DMS114 treated with DMSO at 0.1 percent for 48 hours (cell line): ENCODE measurements around the gene PEX14.
"Not testable (repeated sequence)": the region's sequence is repeated elsewhere in the genome, so short reads cannot be mapped to it uniquely, and the experiment has no call there.

Source experiments
- DNase-seq: peaks from one replicate; lab custom pipeline; 2025; ENCODE audit not compliant: unreplicated experiment; lab: John Stamatoyannopoulos, UW

The PEX14 gene, protein sequence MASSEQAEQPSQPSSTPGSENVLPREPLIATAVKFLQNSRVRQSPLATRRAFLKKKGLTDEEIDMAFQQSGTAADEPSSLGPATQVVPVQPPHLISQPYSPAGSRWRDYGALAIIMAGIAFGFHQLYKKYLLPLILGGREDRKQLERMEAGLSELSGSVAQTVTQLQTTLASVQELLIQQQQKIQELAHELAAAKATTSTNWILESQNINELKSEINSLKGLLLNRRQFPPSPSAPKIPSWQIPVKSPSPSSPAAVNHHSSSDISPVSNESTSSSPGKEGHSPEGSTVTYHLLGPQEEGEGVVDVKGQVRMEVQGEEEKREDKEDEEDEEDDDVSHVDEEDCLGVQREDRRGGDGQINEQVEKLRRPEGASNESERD

DNA sequence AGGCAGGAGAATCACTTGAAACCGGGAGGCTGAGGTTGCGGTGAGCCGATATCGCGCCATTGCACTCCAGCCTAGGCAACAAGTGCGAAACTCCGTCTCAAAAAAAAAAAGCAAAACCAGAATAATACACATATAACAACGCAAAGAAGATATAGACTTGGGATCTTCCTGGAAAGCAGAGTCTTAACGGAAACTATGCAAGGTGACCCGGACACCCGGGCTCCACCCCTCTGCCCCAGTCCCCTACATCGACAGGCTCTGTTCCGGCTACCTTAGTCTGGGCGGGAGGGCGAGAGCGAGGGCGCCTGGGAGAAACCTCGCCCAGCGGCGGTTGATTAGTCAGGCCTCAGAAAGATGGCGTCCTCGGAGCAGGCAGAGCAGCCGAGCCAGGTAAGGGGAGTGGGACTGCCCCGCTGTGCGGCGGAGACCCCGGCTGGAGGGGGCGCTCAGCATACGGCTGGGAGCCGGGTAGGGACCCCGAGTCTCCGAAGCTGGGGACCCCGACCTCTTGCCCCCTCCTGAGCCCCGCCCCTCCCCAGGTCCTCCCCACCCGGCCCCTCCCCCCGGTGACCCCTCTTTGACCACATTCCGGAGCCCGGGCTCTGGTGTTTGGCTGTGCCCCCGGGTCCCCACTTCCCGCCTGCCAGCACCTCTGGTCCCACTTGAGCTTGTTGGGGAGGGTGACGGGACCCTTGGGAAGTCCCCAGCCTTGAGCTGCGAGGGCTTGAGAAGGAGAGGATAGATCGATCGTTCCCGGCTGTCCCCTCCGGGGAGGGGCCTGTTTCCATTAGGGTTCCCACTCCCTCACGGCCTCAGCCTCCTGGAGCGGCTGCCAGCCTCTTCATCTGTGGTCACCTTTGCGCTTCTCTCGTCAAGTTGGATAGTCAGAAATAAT is at the start of gene PEX14:
TSS of gene PEX14 (plus strand) at position 338 of the 895 bp plus-strand sequence. CDS start at position 355, 17 bp downstream.
- DNase-seq = peak; percentile 90

DNA sequence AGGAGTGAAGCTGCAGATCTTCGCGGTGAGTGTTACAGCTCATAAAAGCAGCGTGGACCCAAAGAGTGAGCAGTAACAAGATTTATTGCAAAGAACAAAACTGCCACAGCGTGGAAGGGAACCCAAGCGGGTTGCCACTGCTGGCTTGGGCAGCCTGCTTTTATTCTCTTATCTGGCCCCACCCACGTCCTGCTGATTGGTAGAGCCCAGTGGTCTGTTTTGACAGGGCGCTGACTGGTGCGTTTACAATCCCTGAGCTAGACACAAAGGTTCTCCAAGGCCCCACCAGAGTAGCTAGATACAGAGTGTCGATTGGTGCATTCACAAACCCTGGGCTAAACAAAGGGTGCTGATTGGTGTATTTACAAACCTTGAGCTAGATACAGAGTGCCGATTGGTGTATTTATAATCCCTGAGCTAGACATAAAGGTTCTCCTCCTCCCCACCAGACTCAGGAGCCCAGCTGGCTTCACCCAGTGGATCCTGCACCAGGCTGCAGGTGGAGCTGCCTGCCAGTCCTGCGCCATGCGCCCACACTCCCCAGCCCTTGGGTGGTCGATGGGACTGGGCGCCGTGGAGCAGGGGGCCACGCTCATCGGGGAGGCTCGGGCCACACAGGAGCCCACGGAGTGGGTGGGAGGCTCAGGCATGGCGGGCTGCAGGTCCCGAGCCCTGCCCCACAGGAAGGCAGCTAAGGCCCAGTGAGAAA is 48.8 kb upstream of the PEX14 start:
- DNase-seq = not testable (repeated sequence)

DNA sequence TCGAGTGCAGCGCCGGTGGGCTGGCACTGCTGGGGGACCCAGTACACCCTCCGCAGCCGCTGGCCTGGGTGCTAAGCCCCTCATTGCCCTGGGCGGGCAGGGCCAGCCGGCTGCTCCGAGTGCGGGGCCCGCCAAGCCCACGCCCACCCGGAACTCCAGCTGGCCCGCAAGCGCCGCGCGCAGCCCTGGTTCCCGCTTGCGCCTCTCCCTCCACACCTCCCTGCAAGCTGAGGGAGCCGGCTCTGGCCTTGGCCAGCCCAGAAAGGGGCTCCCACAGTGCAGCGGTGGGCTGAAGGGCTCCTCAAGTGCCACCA is 48.3 kb upstream of the PEX14 start:
- DNase-seq = not testable (repeated sequence)

DNA sequence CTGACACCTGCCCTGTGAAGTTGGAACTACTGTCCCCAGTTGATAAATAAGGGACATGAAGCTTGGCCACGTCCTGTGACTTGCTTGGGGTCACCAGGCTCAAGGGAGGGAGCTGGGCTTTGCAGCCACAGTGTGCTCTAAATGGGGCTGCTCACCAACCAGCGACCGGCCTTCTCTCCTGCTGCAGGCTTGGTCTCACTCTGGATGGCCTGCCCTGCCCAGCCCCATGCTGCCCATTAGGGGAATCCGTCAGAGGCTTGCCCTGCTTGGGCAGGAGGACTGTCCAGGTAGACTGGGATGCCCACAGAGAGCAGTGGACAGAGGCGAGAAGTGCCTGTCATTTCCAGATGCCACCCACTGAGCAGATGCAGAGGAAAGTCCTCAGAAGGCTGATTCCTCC is 45.8 kb upstream of the PEX14 start:
- no peak for DNase-seq

DNA sequence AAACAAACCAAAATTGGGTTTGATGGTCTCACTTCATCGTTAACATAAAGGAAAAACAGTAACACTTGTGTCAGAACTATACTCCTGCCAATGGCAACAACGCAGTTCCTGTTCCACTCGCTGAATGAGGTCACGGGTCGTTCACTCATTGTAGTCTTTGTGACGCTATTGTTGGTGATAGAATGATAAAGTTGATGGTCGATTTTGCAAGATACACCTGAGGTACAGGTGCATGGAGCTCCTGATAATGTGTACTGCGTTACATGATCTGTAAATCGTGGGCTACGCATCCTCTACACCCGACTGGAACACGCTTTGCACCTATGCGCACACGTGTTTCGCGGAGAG is 44.9 kb upstream of the PEX14 start:
- DNase-seq = no peak

DNA sequence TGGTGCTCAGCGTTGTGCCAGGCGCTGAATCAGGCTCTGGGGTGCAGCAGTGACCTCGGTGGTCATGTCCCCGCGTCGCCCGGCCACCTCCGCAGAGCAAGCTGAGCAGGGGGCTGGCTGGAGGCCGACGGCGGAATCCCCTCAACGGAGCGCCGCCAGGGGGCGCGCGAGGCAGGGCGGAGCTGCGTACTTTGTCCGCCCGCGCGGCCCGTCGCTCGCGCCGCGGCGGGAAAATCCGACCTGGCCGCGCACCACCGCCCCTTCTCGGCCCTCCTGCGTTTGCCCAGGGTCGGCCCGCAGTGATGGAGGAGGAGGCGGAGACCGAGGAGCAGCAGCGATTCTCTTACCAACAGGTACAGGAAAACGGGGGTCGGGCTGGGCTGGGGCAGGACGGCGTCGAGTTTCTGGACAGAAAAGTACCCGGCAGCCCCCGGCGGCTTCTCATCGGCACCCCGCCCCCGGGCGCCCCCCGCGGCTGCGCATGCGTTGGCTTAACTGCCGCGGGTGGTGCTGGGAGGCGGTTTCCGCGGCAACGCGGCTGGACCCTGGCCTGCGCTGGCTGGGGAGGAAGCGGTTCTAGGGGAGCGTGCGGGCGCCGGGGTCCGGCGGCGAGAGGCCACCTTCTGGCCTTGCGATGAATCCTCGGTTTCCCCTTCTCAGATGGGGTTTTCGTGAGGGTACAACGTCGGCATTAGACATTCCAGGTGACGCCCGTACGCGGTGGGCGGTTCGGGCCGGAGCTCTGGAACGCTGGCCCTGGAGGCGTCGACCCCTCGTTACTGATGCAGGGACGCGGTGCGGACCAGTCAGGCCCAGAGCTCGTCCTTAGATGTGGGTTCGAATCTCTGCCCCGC is 44.3 kb upstream of the PEX14 start, which contains the start of gene CENPS:
TSS of gene CENPS (plus strand) at position 218 of the 854 bp plus-strand sequence. CDS start at position 303, 85 bp downstream.
- DNase-seq = peak; percentile 84

DNA sequence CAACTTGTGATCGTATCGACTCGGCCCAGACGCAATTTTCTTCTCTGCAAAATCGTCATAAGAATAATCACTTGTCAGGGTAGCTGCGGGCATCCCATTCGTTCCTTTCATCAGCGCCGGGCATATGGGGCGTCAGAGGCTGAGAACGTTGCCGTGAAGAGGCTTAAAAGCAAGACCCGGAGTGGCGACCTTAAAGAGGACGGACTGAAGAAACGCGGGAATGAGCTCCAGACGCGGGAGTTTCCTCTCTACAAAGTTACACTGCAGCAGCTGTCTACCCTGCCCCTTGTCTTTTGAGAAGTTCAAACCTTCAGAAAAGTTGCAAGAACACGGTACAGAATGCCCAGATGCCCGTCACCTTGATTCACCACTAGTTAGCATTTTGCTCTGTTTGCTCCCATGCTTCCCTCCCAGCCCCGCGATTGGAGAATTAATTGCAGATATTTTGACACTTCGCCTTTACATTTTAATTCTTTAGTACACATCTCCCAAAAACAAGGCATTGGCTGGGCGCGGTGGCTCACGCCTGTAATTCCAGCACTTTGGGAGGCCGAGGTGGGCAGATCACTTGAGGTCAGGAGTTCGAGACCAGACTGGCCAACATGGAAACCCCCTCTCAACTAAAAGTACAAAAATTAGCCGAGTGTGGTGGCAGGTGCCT is 43.5 kb upstream of the PEX14 start:
- no peak for DNase-seq

DNA sequence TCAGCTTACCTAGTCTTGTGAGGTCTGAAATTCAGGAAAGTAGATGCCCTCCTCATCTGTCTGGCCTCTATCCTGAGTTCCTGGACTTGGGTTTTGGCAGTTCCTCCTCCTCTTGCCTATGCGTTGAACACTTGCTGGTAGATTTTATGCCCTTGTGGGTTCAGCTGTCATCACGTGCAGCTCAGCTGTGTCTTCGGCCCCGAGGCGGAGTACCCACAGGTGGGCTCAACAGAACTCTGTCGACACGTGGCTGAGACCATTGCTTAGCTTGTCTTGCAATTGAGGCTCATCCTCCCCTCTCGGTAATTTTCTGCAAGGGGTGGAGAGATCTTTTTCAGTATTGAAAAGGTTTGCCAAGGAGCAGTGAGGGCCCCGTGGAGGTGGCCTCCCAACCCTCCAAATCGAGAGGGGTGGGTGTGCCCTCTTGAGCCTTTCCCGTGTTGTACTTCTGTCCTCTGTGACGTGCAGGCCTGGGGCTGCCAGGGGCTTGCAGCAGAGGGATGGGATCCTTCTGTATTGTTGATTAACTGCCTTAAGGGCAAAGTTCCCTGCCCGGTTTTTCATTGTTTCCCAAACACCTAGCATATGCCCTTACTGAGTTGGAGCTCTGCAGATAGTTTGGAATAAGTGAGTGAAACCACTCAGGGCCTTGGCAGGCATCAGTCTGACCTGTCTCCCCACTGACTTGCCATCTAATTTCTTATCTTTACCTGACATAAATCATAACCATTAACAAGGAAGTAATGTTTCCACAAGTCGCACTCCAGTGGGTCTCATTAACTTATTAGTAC is 41.6 kb upstream of the PEX14 start:
- no peak for DNase-seq

DNA sequence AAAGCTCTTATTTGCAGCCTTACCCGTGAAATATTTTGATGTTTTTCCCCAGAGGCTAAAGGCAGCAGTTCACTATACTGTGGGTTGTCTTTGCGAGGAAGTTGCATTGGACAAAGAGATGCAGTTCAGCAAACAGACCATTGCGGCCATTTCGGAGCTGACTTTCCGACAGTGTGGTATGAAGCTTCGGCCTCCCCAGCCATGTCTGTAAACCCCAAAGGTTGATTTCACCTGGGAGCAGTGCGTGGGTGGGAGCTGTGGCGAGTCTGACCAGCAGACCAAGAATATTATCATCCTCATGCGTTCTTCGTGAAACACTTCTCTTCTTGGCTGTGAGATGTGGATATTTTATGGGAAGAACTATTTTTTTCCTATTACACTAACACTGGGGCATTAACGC is 41.0 kb upstream of the PEX14 start:
- no peak for DNase-seq

DNA sequence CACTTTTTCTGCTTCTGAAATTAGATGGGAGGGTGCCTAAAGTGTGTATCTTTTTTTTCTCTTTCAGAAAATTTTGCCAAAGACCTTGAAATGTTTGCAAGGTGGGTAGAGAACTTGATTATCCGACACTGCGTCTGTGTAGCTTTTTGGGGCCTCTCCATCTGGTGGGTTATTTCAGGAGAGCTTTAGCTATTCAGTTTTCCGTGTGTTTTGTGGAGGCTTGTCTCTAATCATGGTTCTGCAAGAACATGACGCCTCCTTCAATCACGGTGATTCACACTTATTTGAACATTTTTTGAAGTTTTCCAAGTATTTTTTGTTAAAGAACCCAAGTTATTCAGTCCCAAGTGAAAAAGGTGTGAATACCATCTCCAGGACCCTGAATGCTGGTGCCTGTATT is 40.2 kb upstream of the PEX14 start:
- DNase-seq = no peak

DNA sequence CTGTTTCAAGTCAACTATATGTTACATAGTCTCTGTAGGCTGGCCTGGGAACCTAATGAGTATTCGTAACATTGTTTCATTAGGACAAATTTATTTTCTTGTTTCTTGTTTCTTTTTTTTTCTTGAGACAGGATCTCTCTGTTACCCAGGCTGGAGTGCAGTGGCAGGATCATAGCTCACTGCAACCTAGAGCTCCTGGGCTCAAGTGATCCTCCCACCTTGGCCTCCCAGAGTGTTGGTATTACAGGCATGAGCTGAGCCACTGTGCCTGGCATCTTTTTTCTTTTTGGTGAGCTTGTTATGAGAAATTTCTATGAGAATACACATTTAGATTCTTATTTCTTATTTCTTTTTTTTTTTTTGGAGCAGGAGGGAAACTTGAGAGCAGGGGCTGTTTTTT is 37.7 kb upstream of the PEX14 start:
- no peak for DNase-seq

DNA sequence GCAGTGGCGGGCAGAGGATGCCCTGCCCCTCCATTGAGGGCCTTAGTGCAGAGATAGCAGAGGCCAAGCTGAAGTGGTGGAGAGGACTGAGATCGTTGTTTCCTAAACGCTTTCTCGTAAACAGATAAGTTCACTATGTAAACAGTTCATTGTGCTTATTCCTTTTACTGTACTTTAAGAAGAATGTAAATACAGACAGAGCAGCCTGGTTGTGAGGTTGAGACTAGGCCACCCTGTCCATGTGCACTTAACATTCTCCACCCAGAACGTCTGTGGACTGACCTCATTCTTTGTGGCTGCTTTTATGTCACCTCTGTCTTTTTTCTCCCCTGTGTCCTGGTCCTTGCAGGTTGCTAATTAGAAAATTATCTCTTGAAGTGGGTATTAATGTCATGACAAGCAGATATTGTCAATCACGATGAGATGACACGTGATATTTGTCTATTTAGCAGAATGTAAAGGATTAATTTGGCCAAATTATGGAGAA is 36.0 kb upstream of the PEX14 start:
- no peak for DNase-seq

DNA sequence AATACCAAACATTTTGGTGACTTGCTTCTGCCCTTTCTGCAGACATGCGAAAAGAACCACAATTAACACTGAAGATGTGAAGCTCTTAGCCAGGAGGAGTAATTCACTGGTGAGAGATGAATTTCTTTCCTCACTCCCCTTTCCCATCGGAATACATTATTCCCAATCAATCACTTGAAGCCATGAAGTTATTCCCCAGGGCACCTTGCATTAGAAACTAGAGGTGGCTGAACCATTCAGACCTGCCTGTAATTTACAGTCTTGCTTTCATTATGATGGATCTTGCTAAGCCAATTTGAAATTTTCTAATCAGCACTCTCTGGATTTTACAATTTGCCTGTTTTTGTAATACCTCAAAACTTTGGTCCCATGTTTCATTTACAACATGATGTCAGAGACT is 34.4 kb upstream of the PEX14 start:
- no peak for DNase-seq

DNA sequence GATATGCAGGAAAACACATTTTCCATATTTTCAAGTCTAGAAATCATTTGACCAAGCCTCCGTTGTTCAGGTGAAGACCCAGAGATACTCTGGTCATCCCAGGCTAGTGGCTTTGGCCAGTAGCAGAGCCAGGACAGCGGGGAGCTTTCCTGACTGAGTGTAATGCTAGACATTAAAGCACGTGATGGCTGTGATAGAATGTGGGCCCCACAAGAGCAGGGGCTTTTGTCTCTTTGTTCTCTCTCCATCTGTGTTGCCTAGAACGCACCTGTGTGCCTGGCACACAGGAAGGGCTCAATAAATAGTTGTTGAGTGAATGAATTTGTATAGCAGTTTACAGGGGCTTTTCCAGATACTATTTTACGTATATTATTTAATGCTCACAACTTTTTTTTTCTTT is 34.0 kb upstream of the PEX14 start:
- DNase-seq = no peak

DNA sequence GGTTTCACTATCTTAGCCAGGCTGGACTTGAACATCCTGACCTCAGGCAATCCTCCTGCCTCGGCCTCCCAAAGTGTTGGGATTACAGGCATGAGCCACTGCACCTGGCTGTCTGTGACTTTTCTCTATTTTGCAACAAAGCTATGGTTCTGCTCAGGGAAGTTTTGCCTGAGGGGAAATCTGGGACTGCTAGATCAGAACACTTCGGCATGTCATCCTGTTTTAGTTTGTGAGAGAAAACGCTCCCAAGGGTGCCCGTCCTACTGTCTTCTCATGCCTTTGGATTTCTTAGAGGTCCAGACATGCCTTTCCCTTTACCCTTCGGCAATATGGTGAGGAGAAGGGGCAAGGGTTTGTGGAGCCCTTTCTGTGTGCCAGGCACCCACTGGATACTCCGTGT is 30.5 kb upstream of the PEX14 start:
- no peak for DNase-seq

DNA sequence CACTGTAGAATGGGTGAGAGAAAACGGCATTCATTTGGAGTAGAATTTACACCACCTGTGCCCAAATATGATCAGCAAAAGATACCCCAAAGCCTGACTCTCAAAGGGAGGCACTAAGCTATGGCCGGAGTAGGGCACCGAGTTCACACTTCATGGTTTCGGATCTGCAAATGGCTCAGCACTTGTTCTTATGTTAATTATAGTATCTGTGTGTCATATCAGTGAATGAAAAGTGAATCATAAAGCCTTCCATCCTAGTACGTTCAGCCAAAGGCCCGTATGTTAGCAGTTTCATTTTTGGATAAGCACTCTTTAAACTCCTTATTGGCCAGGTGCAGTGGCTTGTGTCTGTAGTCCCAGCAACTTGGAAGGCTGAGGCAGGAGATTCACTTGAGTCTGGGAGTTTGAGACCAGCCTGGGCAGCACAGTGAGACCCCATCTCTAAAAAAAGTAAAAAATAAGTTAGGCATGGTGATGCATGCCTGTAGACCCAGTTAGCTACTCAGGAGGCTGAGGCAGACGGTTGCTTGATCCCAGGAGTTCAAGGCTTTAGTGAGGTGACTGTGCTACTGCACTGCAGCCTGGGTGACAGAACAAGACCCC is 29.9 kb upstream of the PEX14 start:
- DNase-seq = no peak

DNA sequence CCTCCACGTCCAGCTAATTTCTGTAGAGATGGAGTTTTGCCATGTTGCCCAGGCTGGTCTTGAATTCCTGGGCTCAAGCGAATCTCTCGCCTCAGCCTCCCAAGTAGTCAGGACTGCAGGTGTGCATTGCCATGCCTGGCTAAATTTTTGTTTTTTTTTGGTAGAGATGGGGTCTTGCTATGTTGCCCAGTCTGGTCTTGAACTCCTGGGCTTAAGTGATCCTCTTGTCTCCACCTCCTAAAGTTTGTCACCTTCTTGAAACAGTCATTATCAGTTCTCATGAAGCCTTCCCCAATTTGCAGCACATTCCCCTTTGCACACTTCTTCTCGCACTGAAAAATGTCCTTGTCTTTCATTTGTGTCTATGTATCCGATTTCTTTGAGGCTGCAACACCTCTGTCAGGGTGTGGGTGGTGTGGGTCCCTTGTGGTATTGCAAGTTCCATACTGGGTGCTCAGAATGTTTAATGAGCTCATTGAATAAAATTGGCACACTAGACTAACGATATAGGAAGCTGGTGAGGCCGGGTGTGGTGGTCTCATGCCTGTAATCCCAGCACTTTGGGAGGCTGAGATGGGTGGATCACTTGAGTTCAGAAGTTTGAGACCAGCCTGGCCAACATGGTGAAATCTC is 27.8 kb upstream of the PEX14 start:
- DNase-seq = no peak

DNA sequence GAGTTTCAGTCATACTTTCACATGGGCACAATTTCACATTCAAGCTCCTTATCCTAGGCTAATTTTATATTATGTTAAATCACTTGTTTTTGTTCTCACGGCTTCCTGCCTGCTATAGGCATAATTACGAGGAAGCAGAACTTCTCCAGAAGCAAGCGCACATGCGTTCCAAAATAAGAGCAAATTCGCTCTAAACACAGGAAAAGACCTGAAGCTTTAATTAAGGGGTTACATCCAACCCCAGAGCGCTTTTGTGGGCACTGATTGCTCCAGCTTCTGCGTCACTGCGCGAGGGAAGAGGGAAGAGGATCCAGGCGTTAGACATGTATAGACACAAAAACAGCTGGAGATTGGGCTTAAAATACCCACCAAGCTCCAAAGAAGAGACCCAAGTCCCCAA is 25.0 kb upstream of the PEX14 start, which contains the start of gene CORT:
TSS of gene CORT (plus strand) at position 281 of the 400 bp plus-strand sequence. CDS start 193 bp downstream, outside the sequence.
- no peak for DNase-seq
